Endothelial cell of hepatic sinusoid (primary cell): ENCODE measurements around the gene CAPN15.

Experiments used
- in situ Hi-C: cut with HindIII; loops from 2 replicates; pipeline ENCODE4 v1.10.0; 2017; ENCODE audit warnings: low sequenced_read_pairs

CAPN15 gene

DNA sequence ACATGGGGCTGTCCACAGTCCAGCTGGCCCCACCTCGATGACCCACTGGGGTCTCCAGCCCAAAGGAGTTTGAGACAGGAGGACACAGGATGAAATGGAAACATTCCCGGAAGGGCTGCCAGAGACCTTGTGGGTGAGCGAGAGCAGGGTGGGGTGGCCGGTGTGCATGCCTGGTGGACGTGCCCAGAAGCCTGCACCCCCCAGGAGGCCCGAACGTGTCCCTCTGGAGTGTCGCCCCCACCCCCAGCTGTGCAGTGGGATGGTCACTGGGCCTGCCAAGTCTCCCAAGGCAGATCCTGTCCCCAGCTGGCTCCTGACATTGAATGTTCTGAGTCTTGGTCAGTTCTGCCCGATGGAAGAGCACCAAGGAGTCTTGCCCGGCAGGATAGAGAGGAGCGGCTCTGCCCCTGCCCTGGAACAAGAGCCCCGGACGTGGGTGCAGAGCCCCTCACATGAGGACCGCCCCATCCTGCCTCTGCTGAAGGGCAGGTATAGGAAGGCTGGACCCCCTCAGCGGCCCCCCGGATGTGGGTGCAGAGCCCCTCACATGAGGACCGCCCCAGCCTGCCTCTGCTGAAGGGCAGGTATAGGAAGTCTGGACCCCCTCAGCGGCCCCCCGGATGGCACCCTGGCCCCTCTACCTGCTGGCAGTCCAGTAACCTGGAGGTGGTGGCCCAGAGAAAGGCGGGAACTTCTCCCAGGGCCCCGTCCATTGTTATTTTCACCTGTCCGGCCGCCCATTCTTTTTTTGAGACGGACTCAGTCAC lies 3.1 kb upstream of the CAPN15 start:
- in situ Hi-C loops = loop anchor here (25.0 kb wide), 1 partner anchor 113 kb away; the partner anchor contains the start of genes MCRIP2, METTL26, WDR90 and WFIKKN1

DNA sequence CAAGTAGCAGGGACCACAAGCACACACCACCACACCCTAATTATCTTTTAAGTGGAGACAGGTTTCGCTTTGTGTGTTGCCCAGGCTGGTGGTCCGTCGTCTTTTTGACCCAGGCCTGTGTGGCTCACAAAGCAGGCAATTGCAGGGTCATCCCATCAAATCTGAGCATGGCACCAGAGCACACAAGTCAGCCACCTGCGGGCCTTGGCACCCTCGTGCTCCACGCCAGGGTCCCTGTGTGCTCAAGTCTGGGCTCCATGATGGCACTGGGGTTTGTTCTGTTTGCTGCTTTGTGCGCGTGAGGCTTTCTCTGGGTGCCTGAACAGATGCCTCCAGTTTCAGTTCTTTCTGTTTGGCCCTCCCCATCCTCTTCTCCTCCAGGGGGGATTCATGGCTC lies 2.4 kb upstream of the CAPN15 start:
- in situ Hi-C loops = loop anchor here (25.0 kb wide), 1 partner anchor 112 kb away; the partner anchor contains the start of genes MCRIP2, METTL26, WDR90 and WFIKKN1

DNA sequence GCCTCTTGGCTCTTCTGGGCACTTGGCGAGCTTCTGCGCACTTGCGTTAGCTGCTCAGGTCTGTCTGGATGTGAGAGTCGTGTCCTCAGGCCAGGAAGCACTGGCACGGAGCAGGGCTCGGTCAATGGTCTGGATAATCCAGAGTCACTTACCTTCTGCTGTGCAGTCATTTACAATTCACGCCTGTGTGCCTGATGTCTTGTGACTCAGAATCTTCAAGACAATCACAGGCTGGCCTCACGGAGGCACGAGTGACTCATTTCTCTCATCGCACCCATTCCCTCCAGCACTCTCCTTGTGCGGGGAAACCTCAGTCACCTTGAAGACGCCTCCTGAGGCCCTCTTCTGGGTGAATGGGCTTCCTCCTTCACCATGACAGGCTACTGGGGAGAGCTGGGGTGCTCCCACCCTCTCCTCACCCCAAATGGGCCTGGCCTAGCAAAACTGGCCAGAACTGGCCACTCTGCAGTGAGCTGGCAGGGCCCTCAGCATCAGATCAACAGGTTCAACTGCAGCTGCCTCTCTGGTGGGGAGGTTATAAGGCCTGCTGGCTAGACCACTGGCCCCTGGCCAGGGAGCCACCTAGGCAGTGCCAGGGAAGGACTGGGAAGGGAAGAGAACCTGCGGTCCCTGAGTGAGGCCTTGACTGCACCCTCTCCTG lies 1.9 kb upstream of the CAPN15 start:
- in situ Hi-C loops = loop anchor here (25.0 kb wide), 1 partner anchor 112 kb away; the partner anchor contains the start of genes MCRIP2, METTL26, WDR90 and WFIKKN1

DNA sequence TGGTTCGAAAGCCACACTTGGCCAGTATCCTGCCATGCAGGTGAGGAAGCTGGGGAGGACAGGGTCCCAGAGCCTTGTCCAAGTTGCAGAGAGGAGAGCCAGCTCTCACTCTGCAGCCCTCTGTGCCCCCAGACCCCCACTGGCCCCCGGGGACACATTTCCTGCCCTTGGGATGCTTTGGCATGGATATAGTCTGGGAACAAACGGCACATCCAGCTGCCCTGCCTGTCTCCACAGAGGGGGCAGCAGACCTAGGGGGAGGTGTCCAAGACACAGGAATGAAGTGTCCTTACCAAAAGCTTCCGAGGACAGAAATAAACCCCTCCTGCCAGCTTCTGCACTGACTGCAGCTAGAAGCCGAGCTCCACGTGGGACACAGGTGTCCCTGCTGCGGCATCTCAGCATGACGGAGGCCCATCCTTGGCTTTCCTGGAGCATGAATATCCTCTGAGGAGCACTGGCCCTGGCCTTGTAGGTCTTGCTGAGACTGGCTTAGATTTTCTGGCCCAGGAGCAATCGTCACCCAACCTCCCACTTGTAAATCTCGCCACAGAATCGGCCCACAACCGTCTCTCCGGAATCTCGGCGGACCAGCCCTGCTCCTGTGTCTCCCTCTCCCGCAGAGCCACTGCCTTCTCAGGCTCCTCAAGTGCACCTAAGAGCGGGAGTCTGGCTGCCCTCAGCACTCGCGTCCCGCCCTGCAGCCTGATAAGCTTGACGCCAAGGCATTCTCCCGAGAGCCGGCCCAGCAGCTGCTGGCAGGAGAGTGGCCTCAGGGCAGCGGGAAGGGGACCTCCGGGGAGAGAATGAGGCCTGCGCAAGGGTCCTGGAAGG lies 1.1 kb upstream of the CAPN15 start:
- in situ Hi-C loops = loop anchor here (25.0 kb wide), 1 partner anchor 111 kb away; the partner anchor contains the start of genes MCRIP2, METTL26, WDR90 and WFIKKN1

DNA sequence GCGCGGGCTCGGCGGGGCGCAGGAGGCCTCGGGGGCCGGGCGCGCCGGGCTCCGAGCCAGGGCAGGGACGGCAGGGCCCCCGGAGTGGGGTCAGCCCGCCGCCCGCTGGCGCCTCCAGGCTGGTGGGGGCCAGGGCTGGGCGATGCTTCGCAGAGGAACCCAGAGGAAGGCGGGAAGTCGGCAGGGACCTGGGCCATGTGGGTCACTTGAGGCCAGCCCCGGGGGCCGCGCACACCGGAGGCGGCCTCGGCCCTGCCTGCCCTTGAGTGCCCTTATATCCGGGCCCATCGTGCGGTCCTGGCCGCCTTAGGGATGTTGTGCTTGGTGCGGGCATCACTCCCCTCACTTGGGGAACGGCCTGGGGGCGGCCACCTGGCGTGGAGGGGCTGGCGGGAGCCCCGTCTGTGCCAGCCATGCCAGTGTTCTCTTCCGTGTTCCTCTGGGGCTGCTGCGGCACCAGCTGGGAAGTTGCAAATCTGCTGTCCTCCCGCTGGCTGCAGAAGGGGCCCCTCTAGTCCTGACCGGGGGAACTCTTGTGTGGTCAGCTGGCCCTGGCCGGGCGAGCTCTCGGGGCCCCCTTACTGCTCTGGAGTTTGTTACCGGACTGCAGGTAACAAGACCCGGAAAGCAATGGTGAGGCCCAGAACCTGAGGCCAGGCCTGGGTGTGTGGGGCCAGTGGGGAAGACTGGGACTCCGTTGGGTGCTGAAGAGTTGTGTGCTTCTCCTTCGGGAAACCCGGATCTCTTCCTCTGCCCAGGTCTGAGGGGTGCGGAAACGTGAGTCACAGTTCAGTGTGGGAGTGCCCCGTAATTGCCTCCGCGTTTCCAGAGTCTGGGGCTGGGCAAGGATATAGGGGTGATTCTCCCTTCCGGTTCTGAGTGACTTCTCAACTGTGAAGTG lies 849 bp downstream of the CAPN15 start:
- in situ Hi-C loops = loop anchor here (25.0 kb wide), 1 partner anchor 109 kb away; the partner anchor contains the start of genes MCRIP2, METTL26, WDR90 and WFIKKN1

DNA sequence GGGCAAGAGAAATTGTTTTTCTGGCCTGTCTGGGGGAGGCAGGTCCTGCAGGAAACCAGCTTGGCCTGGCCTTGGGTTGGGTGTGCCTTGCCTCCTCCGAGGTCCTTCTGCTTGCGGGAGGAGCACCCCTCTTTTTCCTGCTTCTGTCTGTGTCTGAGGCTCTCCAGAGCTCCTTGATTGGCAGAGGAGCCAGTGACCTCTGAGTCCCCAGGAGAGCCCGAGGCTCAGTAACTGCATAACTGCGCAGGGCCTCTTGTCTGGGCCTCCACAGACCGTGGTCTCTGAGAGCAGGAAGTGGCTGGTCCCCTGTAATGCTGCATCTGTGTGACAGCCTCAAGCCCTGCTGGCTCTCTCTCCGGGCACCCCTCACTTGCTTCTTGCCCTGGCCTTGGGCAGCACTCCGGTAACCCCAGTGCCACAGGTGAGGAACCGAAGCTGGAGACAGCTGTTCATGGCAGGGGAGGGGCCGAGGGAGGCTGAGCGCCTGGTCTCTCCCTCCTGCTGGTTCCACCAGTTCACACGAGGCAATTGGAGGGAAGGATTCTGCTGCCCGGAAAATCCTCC lies 1.6 kb downstream of the CAPN15 start:
- in situ Hi-C loops = loop anchor here (25.0 kb wide), 1 partner anchor 108 kb away; the partner anchor contains the start of genes MCRIP2, METTL26, WDR90 and WFIKKN1

DNA sequence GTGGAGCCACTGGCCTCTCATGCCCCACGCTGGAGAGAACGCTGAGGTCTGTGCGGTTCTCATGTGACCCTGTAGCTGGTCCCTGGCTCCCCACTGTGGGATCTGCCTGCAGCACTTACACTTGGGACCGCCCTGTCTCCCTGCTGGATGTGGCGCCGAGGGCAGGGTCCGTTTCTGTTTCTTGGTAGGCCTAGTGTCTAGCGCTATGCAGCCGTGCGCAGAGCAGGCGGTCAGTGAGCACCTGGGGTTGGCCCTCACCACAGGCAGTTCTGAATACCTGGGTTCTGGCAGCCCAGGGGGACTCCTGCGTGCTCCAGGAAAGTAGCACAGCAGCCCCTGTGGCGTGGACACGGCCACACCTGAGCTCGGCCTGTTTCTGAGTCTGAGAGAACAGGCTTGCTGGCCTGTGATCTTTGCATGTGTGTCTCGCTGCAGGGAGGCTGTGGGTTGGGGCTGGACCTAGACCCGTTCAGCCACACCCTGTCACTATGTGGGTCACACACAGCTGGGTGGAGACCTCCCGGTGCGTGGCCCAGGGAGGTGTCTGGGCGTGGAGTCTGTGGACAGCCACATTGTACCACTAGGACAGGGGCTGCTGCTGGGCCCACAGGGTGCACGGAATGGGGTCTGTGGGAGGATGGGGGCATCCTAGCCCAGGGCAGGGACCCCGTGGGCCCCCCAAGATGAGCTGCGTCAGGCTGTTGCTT lies 2.8 kb downstream of the CAPN15 start:
- in situ Hi-C loops = loop anchor here (25.0 kb wide), 1 partner anchor 107 kb away; the partner anchor contains the start of genes MCRIP2, METTL26, WDR90 and WFIKKN1

DNA sequence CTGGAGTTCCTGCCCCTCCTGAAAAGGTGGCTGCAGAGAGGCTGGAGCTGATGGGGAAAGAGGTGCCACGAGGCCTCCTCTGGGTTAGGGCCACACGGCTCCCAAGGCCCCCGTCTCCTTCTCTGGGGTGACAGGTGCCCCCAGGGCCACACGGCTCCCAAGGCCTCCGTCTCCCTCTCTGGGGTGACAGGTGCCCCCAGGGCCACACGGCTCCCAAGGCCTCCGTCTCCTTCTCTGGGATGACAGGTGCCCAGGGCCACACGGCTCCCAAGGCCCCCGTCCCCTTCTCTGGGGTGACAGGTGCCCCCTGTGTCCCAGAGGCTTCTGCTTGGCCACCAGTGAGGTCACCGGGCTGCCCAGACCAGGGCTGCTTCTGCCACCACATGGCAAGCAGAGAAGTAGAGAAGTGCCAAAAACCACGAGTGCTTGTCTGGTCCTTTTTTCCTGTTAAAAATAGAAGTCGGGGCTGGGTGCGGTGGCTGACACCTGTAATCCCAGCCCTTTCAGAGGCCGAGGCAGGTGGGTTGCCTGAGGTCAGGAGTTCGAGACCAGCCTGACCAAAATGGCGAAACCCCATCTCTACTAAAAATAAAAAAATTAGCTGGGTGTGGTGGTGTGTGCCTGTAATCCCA lies 4.1 kb downstream of the CAPN15 start:
- in situ Hi-C loops = loop anchor here (25.0 kb wide), 1 partner anchor 106 kb away; the partner anchor contains the start of genes MCRIP2, METTL26, WDR90 and WFIKKN1

DNA sequence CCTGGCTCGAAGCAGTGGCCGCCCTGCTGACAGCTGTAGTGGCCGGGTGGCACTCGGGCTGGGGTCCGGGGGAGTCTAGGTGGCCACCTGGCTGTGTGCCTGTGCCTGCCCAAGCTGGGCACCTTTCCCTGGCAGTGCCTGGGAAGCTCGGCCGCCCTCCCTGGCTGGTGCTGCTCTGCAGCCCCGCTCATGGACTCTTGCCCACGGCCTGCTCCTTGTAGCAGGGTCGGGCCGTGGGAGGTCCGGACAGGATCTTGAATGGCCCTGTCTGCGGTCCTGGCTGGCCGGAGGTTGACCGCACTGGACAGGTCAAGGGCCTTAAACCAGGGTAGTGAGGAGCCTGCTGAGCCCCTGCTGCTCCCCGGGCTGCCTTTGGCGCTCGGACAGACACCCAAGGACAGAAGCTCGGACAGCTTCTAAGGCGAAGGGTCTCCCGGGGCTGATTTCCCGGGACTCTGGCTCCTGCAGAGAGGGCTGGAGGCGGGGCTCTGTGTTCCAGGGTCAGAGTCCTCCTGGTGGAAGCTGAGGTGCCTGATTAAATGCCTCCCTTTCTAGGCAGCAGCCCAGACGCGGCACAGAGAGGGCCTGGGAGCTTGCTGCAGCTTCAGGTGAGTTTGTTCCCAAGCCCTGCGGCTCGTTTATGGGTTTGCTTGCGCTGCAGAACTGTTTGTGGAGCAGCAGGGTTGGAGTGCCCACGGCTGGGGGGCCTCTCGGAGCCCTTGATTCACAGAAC lies 6.0 kb downstream of the CAPN15 start:
- in situ Hi-C loops = loop anchor here (25.0 kb wide), 1 partner anchor 104 kb away; the partner anchor contains the start of genes MCRIP2, METTL26, WDR90 and WFIKKN1

DNA sequence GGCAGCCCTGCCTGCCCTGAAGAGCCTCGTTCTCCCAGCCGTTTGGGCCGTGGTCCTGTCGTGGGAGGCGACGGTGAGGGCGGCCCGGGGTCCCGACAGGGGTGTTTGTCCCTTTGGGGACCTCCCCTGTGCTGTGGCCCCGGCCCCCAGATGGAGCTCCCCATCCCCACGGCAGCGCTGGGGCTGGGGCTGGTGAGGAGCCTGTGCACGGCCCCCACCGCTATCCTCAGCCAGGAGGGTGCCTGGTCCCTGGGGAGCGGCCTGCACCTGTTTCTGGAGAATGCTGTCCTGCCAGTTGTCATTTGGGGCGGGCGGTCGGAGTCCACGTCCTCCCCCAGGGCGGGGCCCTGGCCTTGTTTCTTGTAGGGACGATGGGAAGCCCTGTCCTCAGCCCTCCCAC lies 6.6 kb downstream of the CAPN15 start:
- in situ Hi-C loops = loop anchor here (25.0 kb wide), 1 partner anchor 103 kb away; the partner anchor contains the start of genes MCRIP2, METTL26, WDR90 and WFIKKN1

DNA sequence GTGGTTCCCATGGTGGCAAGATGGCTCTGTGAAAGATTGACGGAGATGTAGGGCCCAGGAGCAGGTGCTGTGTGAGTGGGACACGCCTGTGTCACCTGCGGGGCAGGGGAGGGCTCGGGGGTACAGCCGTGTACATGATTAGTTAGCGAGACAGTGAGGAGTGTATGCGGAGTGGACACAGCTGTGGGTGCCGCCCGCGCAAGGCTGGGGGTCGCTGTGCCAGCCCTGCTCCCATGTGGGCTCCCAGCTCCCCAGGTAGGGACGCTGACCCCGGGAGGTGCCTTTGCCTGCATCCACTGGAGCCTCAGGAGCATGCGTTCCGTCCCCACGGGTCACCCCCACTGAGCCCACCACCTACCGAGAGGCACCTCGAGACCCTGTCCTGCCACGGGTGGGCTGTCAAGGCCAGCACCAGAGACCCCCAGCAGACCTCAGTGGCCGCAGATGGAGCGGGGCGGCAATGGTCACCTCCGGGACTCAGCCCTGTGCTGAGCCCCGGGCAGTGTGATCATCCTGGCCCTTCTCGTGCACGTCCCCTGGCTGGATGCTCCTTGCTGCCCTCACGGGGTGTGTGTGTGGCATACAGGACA lies 7.4 kb downstream of the CAPN15 start:
- in situ Hi-C loops = loop anchor here (25.0 kb wide), 1 partner anchor 102 kb away; the partner anchor contains the start of genes MCRIP2, METTL26, WDR90 and WFIKKN1

DNA sequence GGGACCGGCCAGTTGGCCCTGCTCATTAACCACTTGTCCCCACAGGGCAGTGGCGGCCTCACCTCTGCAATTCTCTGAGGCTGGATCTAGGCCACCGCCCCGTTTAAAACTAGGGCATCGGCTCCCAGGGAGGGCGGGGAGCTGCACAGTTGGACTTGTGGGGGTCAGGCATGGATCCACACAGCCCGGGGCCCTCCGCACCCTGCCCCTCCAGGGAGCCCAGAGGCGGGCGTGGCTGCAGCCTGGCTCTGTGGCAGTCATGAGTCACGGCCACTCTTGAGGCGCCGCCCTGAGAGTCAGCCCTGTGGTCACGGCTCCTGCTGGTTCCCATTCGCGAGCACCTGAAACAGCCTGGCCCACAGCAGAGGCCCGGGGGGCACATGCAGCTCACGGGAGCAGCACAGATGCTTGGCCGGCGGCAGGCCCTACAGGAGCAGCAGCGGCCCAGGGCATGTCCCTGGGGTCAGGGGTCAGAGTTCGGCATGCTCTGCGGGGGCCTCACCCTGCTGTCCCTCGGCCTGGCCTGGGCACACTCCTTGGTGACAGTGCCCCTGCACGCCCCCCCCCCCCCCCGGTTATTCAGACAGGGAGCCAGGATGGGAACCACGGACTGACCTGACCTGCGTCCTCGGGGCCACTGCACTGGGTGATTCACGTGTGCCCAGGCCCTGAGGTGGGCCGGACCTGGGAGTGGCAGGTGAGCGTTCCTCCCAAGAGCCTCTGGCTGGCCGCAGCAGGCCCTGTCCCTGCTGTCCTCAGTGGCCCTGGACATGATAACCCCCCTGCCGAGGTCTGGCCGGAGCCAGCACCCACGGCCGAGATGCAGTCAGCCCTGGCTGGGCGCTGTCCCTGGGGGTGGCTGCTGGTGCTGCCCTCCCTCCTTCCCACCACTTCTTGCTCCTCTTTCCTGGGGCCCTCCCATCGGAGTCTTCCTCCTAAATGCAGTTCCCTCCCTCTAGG lies 8.2 kb downstream of the CAPN15 start:
- in situ Hi-C loops = loop anchor here (25.0 kb wide), 1 partner anchor 102 kb away; the partner anchor contains the start of genes MCRIP2, METTL26, WDR90 and WFIKKN1

DNA sequence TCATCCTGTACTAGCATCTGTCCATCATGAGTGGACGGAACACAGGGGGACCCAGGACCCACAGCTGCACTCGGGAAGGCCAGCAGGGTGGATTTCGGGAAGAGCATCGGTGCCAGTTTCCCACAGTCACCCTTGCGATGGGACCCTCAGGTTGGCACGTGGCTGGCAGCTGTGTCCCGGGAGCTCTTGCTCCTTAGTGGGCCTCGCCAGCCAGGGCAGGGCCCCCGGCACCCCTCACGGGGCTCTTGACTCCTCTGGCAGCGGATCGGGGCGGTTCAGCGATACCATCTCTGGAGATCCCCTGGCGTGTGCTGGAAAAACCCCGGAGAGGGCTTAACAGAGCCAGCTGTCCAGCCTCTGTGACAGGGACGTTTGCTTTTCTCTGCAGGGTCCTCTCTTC lies 9.2 kb downstream of the CAPN15 start:
- in situ Hi-C loops = loop anchor here (25.0 kb wide), 1 partner anchor 101 kb away; the partner anchor contains the start of genes MCRIP2, METTL26, WDR90 and WFIKKN1

DNA sequence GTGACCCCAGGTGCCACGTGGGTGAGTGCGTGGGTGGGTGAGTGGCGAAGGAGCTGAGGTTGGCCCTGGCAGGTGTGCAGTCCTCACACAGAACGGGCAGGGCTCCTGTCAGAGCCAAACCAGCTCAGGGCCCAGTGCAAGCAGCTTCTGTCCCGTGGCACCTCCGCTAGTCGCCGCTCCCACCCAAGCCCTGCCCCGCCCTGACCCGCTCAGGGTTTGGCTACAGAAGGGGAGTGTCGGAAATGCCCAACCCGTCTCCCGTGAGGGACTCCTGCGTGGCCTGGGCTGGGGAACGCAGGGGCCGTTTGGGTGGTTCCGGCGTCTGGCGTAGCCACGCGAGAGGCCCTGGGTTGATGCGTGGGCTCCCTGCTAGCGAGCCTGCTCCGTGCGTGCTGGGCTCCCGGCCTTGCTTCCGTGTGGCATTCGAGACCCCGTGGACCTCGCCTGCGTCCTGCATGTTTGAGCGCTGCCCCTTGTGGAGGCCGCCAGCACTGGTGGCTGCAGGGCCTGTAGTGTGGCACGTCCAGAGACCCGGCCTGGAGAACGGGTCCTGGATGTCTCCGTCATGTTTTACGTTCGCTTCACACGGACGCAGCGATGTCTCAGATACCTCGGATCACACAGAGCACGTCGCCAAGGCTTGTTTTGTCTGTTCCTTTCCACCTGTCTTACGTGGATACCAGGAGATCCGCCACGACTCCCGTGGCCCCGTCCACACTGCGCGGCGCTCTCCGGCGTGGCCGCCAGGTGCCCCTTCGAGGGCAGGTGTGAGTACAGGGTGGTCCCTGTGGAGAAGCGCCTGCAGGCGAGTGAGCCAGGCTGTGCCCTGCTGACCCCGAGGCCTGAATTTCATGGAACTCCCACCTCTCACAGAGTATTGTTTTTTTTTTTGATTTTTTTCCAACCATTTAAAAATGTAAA lies 10.2 kb downstream of the CAPN15 start:
- in situ Hi-C loops = loop anchor here (25.0 kb wide), 1 partner anchor 100 kb away; the partner anchor contains the start of genes MCRIP2, METTL26, WDR90 and WFIKKN1
